Stomach (tissue), 9 donors: ENCODE data around the gene NEB. TPM values are rescaled to one million over a fixed set of nuclear protein-coding genes. Genes with fewer than 3 reads are reported as not detected.
"Not testable (repeated sequence)": the region's sequence is repeated elsewhere in the genome, so short reads cannot be mapped to it uniquely, and the experiment has no call there.

ENCODE experiments used
- DNase-seq, 2 donors: peaks; one replicate each; pipeline versions ENCODE4 v3.0.0 to v3.0.0-alpha.2; 2013 to 2019
- H3K27ac ChIP-seq, 5 donors: fragments of 200-600 bp in 4 of 5; sonication (generic) in 4 of 5; one replicate each; pipeline ENCODE4 v1.5.1; 2013 to 2019; ENCODE audit warnings: mild to moderate bottlenecking in 1 of 5, moderate library complexity in 1 of 5
- H3K27me3 ChIP-seq, 3 donors: fragments of 200-600 bp; sonication (generic); one replicate each; pipeline ENCODE4 v1.5.1; 2017 to 2019; ENCODE audit warnings: mixed run types in 1 of 3
- H3K36me3 ChIP-seq, 4 donors: fragments of 200-600 bp; sonication (generic); 1 replicate in 3 of 4; 2 replicates in 1 of 4; pipeline ENCODE4 v1.5.1; 2016 to 2019
- H3K4me1 ChIP-seq, 4 donors: fragments of 200-600 bp; sonication (generic); one replicate each; pipeline ENCODE4 v1.5.1; 2016 to 2019
- H3K4me3 ChIP-seq, 4 donors: fragments of 200-600 bp; sonication (generic) in 3 of 4; one replicate each; pipeline ENCODE4 v1.5.1; 2016 to 2019; ENCODE audit warnings: mild to moderate bottlenecking in 1 of 4
- H3K9me3 ChIP-seq, 4 donors: fragments of 200-600 bp; sonication (generic); one replicate each; pipeline ENCODE4 v1.5.1; 2016 to 2019
- EP300 ChIP-seq: sonication (generic); formaldehyde crosslinking; IDR thresholded peaks from one replicate; pipeline ENCODE4 v1.6.1; 2017; ENCODE audit warnings: antibody characterized with exemption
- POLR2A ChIP-seq, 4 donors: fragments of 450-650 bp; IDR thresholded peaks; one replicate each; pipeline ENCODE4 v1.6.1; 2016; ENCODE audit warnings: antibody characterized with exemption in 4 of 4, control low read depth in 2 of 4, mild to moderate bottlenecking in 1 of 4, moderate library complexity in 1 of 4
- POLR2AphosphoS5 ChIP-seq, 3 donors: sonication (generic); formaldehyde crosslinking; IDR thresholded peaks; one replicate each; pipeline ENCODE4 v1.6.1; 2016; ENCODE audit warnings: antibody characterized with exemption in 3 of 3
- WGBS, 5 donors: extraction: QIAGEN DNeasy Blood & Tissue Kit in 3 of 5; methylation state at CpG; one replicate each; pipeline versions ENCODE4 v1.1.5 to v1.1.7; 2013 to 2018; 5-methylcytosine and 5-hydroxymethylcytosine counted together
- intact Hi-C: fragments of 100-400 bp; cut with DNase I; formaldehyde crosslinking; loops from one replicate; pipeline ENCODE4 v1.15.1; 2023; ENCODE audit warnings: low total_unique reads
- polyA plus RNA-seq, 3 donors: library from polyadenylated mRNA; stranded (reverse); fragments of 200-250 nt; gene quantifications; one replicate each; pipeline ENCODE4 v1.2.3, GENCODE V29; 2013
- total RNA-seq, 5 donors: library from RNA; depleted of rRNA; stranded (reverse); fragments of >200 nt; gene quantifications; one replicate each; pipeline versions ENCODE4 v1.1.0 to v1.2.3, GENCODE V29; 2014 to 2016
- TF ChIP-seq, protein P1 (sequence below), 7 experiments: fragments of 450-650 bp in 4 of 7; fragments of 200-600 bp in 3 of 7; sonication (generic) in 3 of 7; IDR thresholded peaks; one replicate each; pipeline ENCODE4 v1.5.1; 2016 to 2019; ENCODE audit warnings: antibody characterized with exemption in 7 of 7, control low read depth in 2 of 7, mild to moderate bottlenecking in 1 of 7
- donor health status: healthy with polysubstance abuse.
- donor health status: Bipolar disorder and iron deficiency.
- donor health status: healthy.

The NEB gene
- total and polyA plus RNA-seq, 8 donors: 0.12 to 4.0 (median 1.0) TPM; not detected in 1

DNA sequence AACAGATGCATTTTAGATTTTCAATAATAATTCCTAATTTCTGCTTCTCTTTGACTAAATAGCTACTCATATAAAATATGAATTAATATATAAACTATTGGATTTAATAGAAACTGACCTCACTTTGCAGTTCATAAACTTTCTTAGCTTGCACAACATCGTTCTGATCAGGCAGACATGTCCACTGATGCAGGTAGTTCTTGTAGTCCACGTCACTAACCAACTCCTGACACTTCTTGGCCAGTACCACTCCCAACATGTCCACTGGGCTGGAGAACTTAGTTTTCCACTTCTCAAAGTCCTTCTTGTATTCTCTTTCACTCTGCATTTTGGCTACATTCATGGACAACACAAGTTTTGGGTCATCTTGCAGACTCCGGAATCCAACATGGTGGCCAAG is 83.8 kb downstream of the NEB start:
- Histone ChIP-seq H3K9me3 (peaks cover 0 to 21% (median 12%) of the 10 kb centered on the region in 4 donors), H3K27me3 (no peaks in the 10 kb centered on the region), H3K27ac (no peak overlapping the region), H3K4me3 (no peak overlapping the region), H3K4me1 (no peaks in the 10 kb centered on the region), H3K36me3 (no peaks in the 10 kb centered on the region)
- intact Hi-C loops: no loop called here
- DNase-seq: no peak
- TF ChIP-seq, protein P1, sequence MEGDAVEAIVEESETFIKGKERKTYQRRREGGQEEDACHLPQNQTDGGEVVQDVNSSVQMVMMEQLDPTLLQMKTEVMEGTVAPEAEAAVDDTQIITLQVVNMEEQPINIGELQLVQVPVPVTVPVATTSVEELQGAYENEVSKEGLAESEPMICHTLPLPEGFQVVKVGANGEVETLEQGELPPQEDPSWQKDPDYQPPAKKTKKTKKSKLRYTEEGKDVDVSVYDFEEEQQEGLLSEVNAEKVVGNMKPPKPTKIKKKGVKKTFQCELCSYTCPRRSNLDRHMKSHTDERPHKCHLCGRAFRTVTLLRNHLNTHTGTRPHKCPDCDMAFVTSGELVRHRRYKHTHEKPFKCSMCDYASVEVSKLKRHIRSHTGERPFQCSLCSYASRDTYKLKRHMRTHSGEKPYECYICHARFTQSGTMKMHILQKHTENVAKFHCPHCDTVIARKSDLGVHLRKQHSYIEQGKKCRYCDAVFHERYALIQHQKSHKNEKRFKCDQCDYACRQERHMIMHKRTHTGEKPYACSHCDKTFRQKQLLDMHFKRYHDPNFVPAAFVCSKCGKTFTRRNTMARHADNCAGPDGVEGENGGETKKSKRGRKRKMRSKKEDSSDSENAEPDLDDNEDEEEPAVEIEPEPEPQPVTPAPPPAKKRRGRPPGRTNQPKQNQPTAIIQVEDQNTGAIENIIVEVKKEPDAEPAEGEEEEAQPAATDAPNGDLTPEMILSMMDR (IDR thresholded peaks at IDR 0.05): no peak
- TF ChIP-seq POLR2AphosphoS5 (IDR thresholded peaks at IDR 0.05) (no peak), EP300 (no peak), POLR2A (IDR thresholded peaks at IDR 0.05) (no peak)
- 91 to 97% (median 94%) methylated on average over 3 of the region's 3 CpGs for WGBS, 5 donors

DNA sequence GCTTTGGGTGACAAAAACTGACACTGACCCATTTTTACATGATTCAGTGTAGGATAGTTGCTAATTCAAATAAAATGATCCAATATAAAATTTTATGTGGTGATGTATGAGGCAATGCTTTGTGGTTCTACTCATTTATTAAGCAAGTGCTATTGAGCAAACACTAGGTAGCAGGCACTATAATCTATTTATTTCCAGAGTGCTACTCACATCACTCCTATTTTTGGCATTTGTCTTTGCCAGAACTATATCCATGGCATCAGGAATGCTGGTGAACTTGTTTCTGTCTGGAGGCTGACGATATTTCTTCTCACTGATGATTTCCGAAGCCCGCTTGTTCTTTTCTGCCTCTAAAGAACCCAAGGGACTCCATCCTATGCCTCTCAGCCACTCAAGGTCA is 84.3 kb downstream of the NEB start:
- whole genome bisulfite sequencing, 5 donors: 92 to 97% (median 95%) methylated on average over 3 of the region's 3 CpGs
- H3K36me3 ChIP-seq: no peaks in the 10 kb centered on the region
- H3K27me3 ChIP-seq: no peaks in the 10 kb centered on the region
- H3K4me3 ChIP-seq: no peak overlapping the region
- intact Hi-C loops: no loop called here
- H3K27ac ChIP-seq: no peak overlapping the region
- no peaks in the 10 kb centered on the region for H3K4me1 ChIP-seq
- DNase-seq: no peak
- TF ChIP-seq POLR2A (IDR thresholded peaks at IDR 0.05) (no peak), EP300 (no peak), POLR2AphosphoS5 (IDR thresholded peaks at IDR 0.05) (no peak)
- TF ChIP-seq, protein P1 (IDR thresholded peaks at IDR 0.05): no peak
- peaks cover 0 to 21% (median 12%) of the 10 kb centered on the region in 4 donors for H3K9me3 ChIP-seq

DNA sequence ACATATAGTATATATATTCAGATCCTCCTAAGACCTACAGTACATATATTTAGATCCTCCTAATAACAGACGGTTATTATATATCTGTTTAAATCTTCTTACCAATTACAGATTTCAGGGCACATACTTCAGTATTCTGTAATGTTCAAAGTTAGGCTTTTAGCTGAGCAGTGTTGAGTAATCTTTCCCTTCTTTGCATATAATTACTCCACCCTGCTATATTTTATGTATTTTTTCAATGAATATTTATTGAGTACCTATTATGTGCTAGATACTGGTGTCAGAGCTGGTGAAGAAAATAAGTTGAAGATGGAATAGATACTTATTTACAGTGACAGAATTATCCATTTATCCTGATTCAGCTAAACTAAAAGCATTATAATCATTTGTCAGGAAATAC is 84.9 kb downstream of the NEB start:
- no peaks in the 10 kb centered on the region for H3K27me3 ChIP-seq
- intact Hi-C loops: no loop called here
- no peak for TF ChIP-seq EP300
- no peak for TF ChIP-seq POLR2A (IDR thresholded peaks at IDR 0.05)
- no peak for TF ChIP-seq POLR2AphosphoS5 (IDR thresholded peaks at IDR 0.05)
- TF ChIP-seq, protein P1 (IDR thresholded peaks at IDR 0.05): no peak
- peaks cover 0 to 21% (median 12%) of the 10 kb centered on the region in 4 donors for H3K9me3 ChIP-seq
- H3K27ac ChIP-seq: no peak overlapping the region
- no peaks in the 10 kb centered on the region for H3K4me1 ChIP-seq
- H3K4me3 ChIP-seq: no peak overlapping the region
- no peaks in the 10 kb centered on the region for H3K36me3 ChIP-seq
- DNase-seq: no peak
- WGBS, 5 donors: 75 to 91% (median 85%) methylated on average over 1 of the region's 1 CpG

DNA sequence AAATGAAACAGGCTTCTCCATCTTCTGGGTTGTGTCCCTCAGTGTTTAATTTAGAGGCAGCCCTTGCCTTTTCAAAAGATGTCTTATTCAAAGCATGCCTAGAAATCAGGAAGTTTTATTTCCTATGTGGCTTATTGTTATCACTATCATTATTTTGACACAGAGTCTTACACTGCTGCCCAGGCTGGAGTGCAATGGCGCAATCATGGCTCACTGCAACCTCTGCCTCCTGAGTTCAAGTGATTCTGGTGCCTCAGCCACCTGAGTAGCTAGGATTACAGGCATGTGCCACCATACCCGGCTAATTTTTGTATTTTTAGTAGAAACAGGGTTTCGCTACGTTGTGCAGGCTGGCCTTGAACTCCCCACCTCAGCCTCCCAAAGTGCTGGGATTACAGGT is 87.8 kb downstream of the NEB start:
- 93 to 96% (median 94%) methylated on average over 4 of the region's 4 CpGs for WGBS, 5 donors
- H3K4me3 ChIP-seq, H3K27me3 ChIP-seq, H3K4me1 ChIP-seq, DNase-seq, H3K27ac ChIP-seq, H3K36me3 ChIP-seq, intact Hi-C loops: not testable (repeated sequence)
- H3K9me3 ChIP-seq: peaks cover 0 to 21% (median 12%) of the 10 kb centered on the region in 4 donors

DNA sequence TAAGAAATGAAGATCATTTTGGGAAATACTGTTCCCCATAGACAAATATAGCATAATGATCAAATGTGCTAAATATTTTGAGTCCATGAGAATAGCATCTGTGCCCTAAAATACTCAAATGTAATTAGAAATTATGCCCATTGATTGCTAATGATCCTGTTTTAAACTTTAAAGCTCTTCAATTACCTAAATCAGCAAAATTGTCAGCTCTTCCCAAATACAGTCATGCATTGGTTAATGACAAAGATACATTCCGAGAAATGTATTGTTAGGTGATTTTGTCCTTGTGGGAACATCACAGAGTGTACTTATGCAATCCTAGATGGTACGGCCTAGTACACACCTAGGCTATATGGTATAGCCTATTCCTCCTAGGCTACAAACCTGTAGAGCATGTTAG is 89.7 kb downstream of the NEB start:
- DNase-seq: no peak
- intact Hi-C loops: no loop called here
- TF ChIP-seq EP300: no peak
- TF ChIP-seq POLR2AphosphoS5 (IDR thresholded peaks at IDR 0.05): no peak
- no peak for TF ChIP-seq POLR2A (IDR thresholded peaks at IDR 0.05)
- TF ChIP-seq, protein P1 (IDR thresholded peaks at IDR 0.05): no peak
- 90 to 98% (median 95%) methylated on average over 2 of the region's 2 CpGs for WGBS, 5 donors
- Histone ChIP-seq H3K9me3 (peaks cover 0 to 21% (median 12%) of the 10 kb centered on the region in 4 donors), H3K4me3 (no peak overlapping the region), H3K4me1 (no peaks in the 10 kb centered on the region), H3K36me3 (no peaks in the 10 kb centered on the region), H3K27me3 (no peaks in the 10 kb centered on the region), H3K27ac (no peak overlapping the region)

DNA sequence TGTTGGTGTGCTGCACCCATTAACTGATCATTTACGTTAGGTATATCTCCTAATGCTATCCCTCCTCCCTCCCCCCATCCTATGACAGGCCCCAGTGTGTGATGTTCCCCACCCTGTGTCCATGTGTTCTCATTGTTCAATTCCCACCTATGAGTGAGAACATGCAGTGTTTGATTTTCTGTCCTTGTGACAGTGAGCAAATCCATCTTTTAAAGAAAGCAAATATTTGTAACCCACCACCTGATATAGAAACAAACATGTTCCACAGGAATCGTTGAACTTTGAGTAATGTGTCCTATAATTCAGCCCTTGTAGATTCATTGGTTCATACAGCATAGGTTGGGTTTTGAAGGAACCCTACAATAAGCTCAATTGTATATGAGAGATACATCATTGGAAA is 92.4 kb downstream of the NEB start:
- DNase-seq, H3K27ac ChIP-seq, H3K9me3 ChIP-seq, H3K4me3 ChIP-seq, H3K27me3 ChIP-seq, H3K36me3 ChIP-seq, intact Hi-C loops: not testable (repeated sequence)
- H3K4me1 ChIP-seq: peaks cover 0 to 22% (median 8%) of the 10 kb centered on the region in 4 donors
- WGBS, 5 donors: 62 to 75% (median 65%) methylated on average over 2 of the region's 2 CpGs
